ENCODE data around the gene TMEM225B.
A peak's percentile ranks its signal among the peaks of the same experiment; 100 is the strongest.
"Not testable (repeated sequence)": the region's sequence is repeated elsewhere in the genome, so short reads cannot be mapped to it uniquely, and the experiment has no call there.

The TMEM225B gene

DNA sequence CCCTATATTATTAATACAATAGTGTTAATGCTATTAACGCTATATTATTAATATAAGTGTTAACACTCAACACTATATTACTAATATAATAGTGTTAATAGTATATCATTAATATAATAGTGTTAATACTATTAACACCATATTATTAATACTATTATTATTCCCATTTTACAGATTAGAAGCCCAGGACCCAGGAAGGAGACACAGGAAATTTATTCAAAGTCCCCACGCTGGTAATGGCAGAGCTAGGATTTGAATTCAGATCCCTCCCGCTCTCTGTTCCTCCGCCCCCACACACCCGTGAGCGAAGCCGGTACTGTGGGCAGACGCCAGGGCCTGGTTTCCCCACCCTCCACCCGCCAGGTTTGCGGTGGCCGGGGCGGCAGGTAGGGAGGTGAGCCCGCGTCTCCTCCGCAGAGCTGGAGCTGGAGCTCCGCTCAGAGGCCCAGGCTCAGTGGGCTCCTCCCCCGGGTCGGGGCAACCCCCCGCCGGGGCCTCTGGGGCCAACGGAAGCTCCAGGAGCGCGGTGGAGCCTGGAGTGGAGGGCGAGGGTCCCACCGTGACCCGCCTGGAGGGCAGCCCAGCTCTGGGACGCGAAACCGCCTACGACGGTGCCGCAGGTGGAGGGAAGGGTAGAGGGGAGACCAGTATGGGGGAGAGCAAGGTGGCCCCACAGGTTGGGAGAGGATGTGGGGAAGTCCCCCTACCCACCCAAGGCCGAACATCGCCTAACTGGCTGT lies at the start of gene TMEM225B:
TSS of gene TMEM225B (plus strand) at position 506 of the 740 bp plus-strand sequence. CDS start 6,122 bp downstream, outside the sequence.
- Mint-ChIP-seq H3K27ac (no peak within 1 kb of the TSS), H3K36me3 (ENCODE audit: low read depth) (no peaks in the 10 kb centered on the region), H3K9me3 (no peaks in the 10 kb centered on the region), H3K27me3 (ENCODE audit: low read depth) (no peaks in the 10 kb centered on the region), H3K4me3 (no peak within 1 kb of the TSS), H3K4me1 (no peaks in the 10 kb centered on the region)
- TF ChIP-seq CTCF (IDR thresholded peaks at IDR 0.05; ENCODE audit: unreplicated experiment in 3 of 3) = no peak

DNA sequence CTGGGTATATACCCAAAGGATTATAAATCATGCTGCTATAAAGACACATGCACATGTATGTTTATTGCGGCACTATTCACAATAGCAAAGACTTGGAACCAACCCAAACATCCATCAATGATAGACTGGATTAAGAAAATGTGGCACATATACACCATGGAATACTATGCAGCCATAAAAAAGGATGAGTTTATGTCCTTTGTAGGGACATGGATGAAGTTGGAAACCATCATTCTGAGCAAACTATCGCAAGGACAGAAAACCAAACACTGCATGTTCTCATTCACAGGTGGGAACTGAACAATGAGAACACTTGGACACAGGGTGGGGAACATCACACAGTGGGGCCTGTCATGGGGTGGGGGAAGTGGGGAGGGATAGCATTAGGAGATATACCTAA lies 48.5 kb upstream of the TMEM225B start:
- Mint-ChIP-seq H3K9me3 (peaks cover 25% of the 10 kb centered on the region), H3K4me3 (peak overlapping the region; percentile 45 to 86 (median 46)), H3K4me1 (peaks cover 15% of the 10 kb centered on the region), H3K36me3 (ENCODE audit: low read depth) (peaks cover 78% of the 10 kb centered on the region)
- not testable (repeated sequence) for H3K27ac Mint-ChIP-seq; H3K27me3 Mint-ChIP-seq (ENCODE audit: low read depth)

DNA sequence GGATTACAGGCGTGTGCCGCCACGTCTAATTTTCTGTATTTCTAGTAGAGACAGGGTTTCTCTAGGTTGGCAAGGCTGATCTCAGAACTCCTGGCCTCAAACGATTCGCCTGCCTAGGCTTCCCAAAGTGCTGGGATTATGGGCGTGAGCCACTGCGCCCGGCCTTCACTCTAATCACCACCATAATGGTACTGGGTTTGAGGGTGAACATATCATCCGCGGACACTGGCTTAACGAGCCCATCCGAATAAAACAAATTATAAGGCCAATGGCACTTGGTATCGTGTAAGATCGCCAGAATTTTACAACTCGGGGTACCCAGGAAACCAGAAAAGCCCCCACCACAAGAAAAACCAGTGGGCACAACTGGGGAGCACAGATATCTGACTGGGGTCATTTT lies 46.7 kb upstream of the TMEM225B start:
- H3K27me3 Mint-ChIP-seq (ENCODE audit: low read depth) = no peaks in the 10 kb centered on the region
- H3K36me3 Mint-ChIP-seq (ENCODE audit: low read depth) = peaks cover 72% of the 10 kb centered on the region
- H3K9me3 Mint-ChIP-seq = peaks cover 22% of the 10 kb centered on the region
- peak overlapping the region; percentile 82 to 87 (median 84) for H3K27ac Mint-ChIP-seq
- peaks cover 15% of the 10 kb centered on the region for H3K4me1 Mint-ChIP-seq
- peak overlapping the region; percentile 96 for H3K4me3 Mint-ChIP-seq
- no peak for TF ChIP-seq CTCF (IDR thresholded peaks at IDR 0.05; ENCODE audit: unreplicated experiment in 3 of 3)

- Mint-ChIP-seq H3K27me3 (ENCODE audit: low read depth) (no peaks in the 10 kb centered on the region), H3K27ac (peak within 1 kb of the TSS; percentile 82 to 88 (median 84)), H3K4me3 (peak within 1 kb of the TSS; percentile 96), H3K9me3 (peaks cover 16% of the 10 kb centered on the region), H3K36me3 (ENCODE audit: low read depth) (peaks cover 66% of the 10 kb centered on the region), H3K4me1 (peaks cover 15% of the 10 kb centered on the region)
- no peak for TF ChIP-seq CTCF (IDR thresholded peaks at IDR 0.05; ENCODE audit: unreplicated experiment in 3 of 3)
Measured at GRCh38 chr7:99551767-99552463, 46.2 kb upstream of the TMEM225B start, which contains the start of gene FAM200A. TSS of gene FAM200A (minus strand) at chr7:99552114. CDS start at chr7:99548407, 3,707 bp downstream.

- H3K9me3 Mint-ChIP-seq = peaks cover 13% of the 10 kb centered on the region
- H3K4me3 Mint-ChIP-seq = peak overlapping the region; percentile 73 to 96 (median 73)
- H3K4me1 Mint-ChIP-seq = peaks cover 24% of the 10 kb centered on the region
- no peaks in the 10 kb centered on the region for H3K27me3 Mint-ChIP-seq (ENCODE audit: low read depth)
- peaks cover 55% of the 10 kb centered on the region for H3K36me3 Mint-ChIP-seq (ENCODE audit: low read depth)
- peak overlapping the region in 1 of 3 experiments; percentile 84 for H3K27ac Mint-ChIP-seq
- TF ChIP-seq CTCF (IDR thresholded peaks at IDR 0.05; ENCODE audit: unreplicated experiment in 3 of 3) = no peak
Measured at GRCh38 chr7:99553039-99553438, 45.0 kb upstream of the TMEM225B start.

DNA sequence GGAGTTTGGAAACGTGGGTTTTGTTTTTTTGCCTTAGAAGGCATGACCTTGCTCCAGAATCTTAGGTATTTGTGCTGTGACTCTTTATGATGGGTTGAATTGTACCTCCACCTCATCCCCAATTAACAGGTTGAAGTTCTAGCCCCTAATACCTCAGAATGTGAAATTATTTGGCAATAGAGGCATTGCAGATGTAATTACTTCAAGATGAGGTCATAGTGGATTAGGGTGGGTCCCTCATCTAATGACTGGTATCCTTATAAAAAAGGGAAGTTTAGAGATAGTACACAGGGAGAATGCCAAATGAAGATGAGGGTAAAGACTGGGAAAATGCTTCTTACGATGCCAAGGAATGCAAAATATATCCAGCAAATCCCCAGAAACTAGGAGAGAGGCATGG lies 43.1 kb upstream of the TMEM225B start:
- no peak for TF ChIP-seq CTCF (IDR thresholded peaks at IDR 0.05; ENCODE audit: unreplicated experiment in 3 of 3)
- Mint-ChIP-seq H3K27me3 (ENCODE audit: low read depth) (no peaks in the 10 kb centered on the region), H3K4me1 (peaks cover 26% of the 10 kb centered on the region), H3K27ac (no peak overlapping the region), H3K4me3 (peak overlapping the region; percentile 9 to 72 (median 54)), H3K9me3 (peaks cover 4% of the 10 kb centered on the region), H3K36me3 (ENCODE audit: low read depth) (peaks cover 38% of the 10 kb centered on the region)
